Medulla oblongata (tissue), 1 donor: ENCODE measurements around the gene CCBE1.
A peak's percentile ranks its signal among the peaks of the same experiment; 100 is the strongest.

Experiments
- DNase-seq: peaks from one replicate; pipeline ENCODE4 v3.0.0-alpha.2; 2015; ENCODE audit errors: extremely low spot score

Gene CCBE1

GRCh38 chr18:59454909-59455727, 242.1 kb downstream of the CCBE1 start:
- no peak for DNase-seq

- no peak for DNase-seq
Measured at GRCh38 chr18:59453468-59453961, 243.7 kb downstream of the CCBE1 start.

GRCh38 chr18:59451963-59452362, 245.3 kb downstream of the CCBE1 start:
- no peak for DNase-seq

GRCh38 chr18:59451073-59451472, 246.2 kb downstream of the CCBE1 start:
- no peak for DNase-seq

- DNase-seq: no peak
Measured at GRCh38 chr18:59448546-59448945, 248.7 kb downstream of the CCBE1 start.

GRCh38 chr18:59446012-59446411, 251.2 kb downstream of the CCBE1 start:
- no peak for DNase-seq

- DNase-seq: no peak
Measured at GRCh38 chr18:59437851-59438569, 259.2 kb downstream of the CCBE1 start.

GRCh38 chr18:59432803-59433597, 264.2 kb downstream of the CCBE1 start:
- DNase-seq: no peak

GRCh38 chr18:59431131-59431530, 266.1 kb downstream of the CCBE1 start:
- no peak for DNase-seq

GRCh38 chr18:59429608-59430007, 267.6 kb downstream of the CCBE1 start:
- no peak for DNase-seq

- no peak for DNase-seq
Measured at GRCh38 chr18:59428018-59428417, 269.2 kb downstream of the CCBE1 start.

GRCh38 chr18:59426855-59427254, 270.4 kb downstream of the CCBE1 start:
- DNase-seq: no peak

- DNase-seq: no peak
Measured at GRCh38 chr18:59423259-59423658, 274.0 kb downstream of the CCBE1 start.

GRCh38 chr18:59420244-59420643, 277.0 kb downstream of the CCBE1 start:
- no peak for DNase-seq

GRCh38 chr18:59419386-59419785, 277.8 kb downstream of the CCBE1 start:
- DNase-seq: no peak

GRCh38 chr18:59416818-59417217, 280.4 kb downstream of the CCBE1 start:
- DNase-seq: no peak

- no peak for DNase-seq
Measured at GRCh38 chr18:59414111-59414653, 283.0 kb downstream of the CCBE1 start.

GRCh38 chr18:59402432-59403090, 294.7 kb downstream of the CCBE1 start:
- peak; percentile 80 for DNase-seq

- no peak for DNase-seq
Measured at GRCh38 chr18:59400407-59400806, 296.8 kb downstream of the CCBE1 start.

GRCh38 chr18:59395226-59396175, 301.7 kb downstream of the CCBE1 start:
- no peak for DNase-seq
